KBM-7 (cell line): ENCODE data around the gene MESP2.
A peak's percentile ranks its signal among the peaks of the same experiment; 100 is the strongest.

ENCODE experiments used
- DNase-seq: peaks from one replicate; pipeline ENCODE4 v3.0.0-alpha.2; 2015
- in situ Hi-C: fragments of 300-500 bp; cut with MboI; formaldehyde crosslinking; loops from 2 replicates; pipeline ENCODE4 v1.14.3; 2020; ENCODE audit warnings: low sequenced_read_pairs, low pct_unique_long_range_greater_than_20kb, mixed read lengths

The MESP2 gene

DNA sequence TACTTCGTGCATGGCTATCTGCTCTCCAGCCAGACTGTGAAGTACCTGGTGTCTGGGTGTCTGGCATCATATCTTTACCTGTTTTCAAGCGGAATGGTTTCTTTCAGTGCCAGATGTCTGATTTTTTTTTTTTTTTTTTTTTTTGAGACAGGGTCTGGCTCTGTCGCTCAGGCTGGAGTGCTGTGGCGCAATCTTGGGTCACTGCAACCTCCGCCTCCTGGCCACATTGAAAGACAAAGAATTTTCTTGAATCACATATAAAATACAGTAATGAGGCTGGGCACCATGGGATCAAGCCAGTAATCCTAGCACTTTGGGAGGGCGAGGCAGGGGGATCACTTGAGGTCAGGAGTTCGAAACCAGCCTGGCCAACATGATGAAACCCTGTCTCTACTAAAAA, 22.3 kb upstream of the MESP2 start:
- DNase-seq = no peak
- in situ Hi-C loops = loop anchor here (25.0 kb wide), 2 partner anchors 133 to 333 kb away; partner anchors contain the start of gene AP3S2

GRCh38 chr15:89754361-89755154, 21.6 kb upstream of the MESP2 start:
- no peak for DNase-seq
- in situ Hi-C loops = loop anchor here (25.0 kb wide), 2 partner anchors 133 to 333 kb away; partner anchors contain the start of gene AP3S2

DNA sequence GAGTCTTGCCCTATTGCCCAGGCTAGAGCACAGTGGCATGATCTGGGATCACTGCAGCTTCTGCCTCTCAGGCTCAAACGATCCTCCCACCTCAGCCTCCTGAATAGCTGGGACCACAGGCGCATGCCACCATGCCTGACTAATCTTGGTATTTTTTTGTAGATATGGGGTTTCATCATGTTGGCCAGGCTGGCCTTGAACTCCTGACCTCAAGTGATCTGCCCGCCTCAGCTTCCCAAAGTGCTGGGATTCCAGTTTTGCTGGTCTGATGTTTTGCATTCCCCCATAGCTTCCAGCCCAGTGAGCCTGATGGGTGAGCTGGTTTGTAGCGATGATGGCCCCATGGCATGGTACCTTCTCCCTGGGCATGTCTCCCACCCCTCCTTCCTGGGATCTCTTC, 20.4 kb upstream of the MESP2 start:
- no peak for DNase-seq
- in situ Hi-C loops = loop anchor here (25.0 kb wide), 2 partner anchors 132 to 332 kb away; partner anchors contain the start of gene AP3S2

- DNase-seq = no peak
- in situ Hi-C loops = loop anchor here (25.0 kb wide), 2 partner anchors 130 to 330 kb away; partner anchors contain the start of gene AP3S2
Observed at GRCh38 chr15:89756897-89757296, 19.2 kb upstream of the MESP2 start.

DNA sequence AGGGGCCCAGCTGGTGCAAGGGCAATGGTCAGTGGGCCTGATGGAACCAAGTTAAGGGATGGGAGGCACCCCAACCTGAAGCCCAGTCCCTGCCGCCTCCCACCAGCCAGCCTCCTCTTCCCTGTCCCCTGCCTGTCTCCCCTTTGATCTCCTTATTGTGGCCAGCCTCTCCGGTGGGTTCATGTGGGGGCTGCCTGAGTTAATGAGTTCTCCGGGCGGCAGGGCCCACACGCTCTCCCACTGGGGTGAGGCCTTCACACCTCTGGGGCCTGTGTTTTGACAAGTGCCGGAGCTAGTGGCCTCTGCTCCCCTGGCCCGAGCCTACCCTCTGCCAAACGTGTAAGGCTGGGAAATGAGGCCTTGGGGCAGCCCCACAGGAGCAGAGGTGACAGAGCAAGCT, 17.8 kb upstream of the MESP2 start:
- in situ Hi-C loops = loop anchor here (25.0 kb wide), 2 partner anchors 129 to 329 kb away; partner anchors contain the start of gene AP3S2
- no peak for DNase-seq

DNA sequence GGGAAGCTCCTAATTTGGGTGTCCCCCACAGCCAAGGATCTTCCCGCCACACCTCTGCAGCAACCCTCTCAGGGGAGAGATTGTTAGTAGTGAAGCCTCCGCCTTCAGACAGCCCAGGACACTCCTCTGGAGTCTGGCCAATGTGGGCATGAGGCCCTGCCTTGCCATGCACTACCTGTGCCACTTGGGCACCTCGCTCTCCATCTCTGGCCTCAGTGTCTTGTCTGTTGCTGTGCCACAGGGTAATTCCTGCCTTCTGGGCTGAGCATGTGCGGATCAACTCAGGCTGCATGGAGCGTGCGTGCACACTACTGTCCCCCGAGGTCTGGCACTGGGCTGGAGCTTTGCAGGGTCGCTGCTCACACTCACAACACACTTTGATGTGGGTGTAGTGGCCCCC, 17.2 kb upstream of the MESP2 start:
- no peak for DNase-seq
- in situ Hi-C loops = loop anchor here (25.0 kb wide), 2 partner anchors 128 to 328 kb away; partner anchors contain the start of gene AP3S2

GRCh38 chr15:89759835-89760234, 16.3 kb upstream of the MESP2 start:
- no peak for DNase-seq
- in situ Hi-C loops = loop anchor here (25.0 kb wide), 2 partner anchors 127 to 327 kb away; partner anchors contain the start of gene AP3S2

DNA sequence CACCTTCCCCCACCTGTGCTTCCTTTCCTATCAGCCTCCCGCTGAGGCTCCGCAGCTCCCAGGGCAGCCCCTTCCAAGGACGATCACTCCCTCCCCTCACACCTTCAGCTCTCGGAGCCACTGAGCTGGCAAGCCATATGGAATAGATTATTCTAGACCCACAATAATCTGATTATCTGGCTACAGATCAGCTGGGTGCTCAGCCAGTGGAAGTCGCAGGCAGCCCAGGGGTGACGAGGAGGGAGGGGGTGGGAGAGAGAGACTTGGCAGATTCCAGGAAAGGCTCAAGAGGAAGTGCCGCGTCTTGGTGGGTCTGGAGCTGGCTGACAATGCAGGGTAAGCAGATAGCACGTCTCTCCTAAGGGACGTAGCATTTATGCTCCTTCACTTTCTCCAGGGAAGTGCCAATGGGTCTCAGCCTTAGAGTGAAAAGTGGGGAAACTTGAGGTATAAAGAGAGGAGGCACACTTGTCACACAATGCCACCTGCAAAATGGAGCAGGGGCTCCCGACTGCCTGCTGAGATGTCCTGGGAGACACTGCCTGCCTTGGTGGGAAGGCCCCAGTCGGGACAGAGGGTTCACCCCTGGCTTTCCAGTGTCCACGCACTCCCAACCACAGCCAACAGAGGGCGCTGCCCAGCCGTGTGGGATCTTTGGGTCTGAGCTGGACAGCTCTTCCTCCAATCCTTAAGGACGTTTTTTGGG, 15.7 kb upstream of the MESP2 start:
- DNase-seq = peak; percentile 90
- in situ Hi-C loops = loop anchor here (25.0 kb wide), 2 partner anchors 127 to 327 kb away; partner anchors contain the start of gene AP3S2

GRCh38 chr15:89761009-89761831, 14.9 kb upstream of the MESP2 start:
- no peak for DNase-seq

GRCh38 chr15:89761929-89762328, 14.2 kb upstream of the MESP2 start:
- in situ Hi-C loops = loop anchor here (25.0 kb wide), 2 partner anchors 125 to 325 kb away; partner anchors contain the start of gene AP3S2
- no peak for DNase-seq

More at GRCh38 chr15:89761009-89761831, 14.9 kb upstream of the MESP2 start:
- in situ Hi-C loops = loop anchor here (25.0 kb wide), 2 partner anchors 126 to 326 kb away; partner anchors contain the start of gene AP3S2

DNA sequence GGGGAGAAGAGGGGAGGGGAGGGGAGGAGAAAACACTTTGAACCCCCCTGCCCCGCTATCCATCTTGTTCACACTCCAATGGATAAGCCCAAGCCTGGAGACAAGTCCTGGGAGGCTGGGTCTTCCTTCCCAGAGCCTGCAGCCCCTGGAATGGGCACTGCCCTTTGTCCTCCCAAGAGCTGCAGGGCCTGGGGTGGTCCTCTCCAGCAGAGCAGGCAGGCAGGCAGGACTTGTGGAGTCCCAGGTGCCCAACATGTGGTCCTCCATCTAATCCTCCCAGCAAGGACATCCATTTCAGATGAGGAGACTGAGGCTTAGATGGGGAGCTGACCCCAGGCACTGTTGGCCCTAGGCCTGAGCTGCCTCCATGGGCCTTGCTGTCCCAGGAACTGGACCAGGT, 10.4 kb upstream of the MESP2 start:
- no peak for DNase-seq
- in situ Hi-C loops = loop anchor here (25.0 kb wide), 2 partner anchors 122 to 322 kb away; partner anchors contain the start of gene AP3S2

DNA sequence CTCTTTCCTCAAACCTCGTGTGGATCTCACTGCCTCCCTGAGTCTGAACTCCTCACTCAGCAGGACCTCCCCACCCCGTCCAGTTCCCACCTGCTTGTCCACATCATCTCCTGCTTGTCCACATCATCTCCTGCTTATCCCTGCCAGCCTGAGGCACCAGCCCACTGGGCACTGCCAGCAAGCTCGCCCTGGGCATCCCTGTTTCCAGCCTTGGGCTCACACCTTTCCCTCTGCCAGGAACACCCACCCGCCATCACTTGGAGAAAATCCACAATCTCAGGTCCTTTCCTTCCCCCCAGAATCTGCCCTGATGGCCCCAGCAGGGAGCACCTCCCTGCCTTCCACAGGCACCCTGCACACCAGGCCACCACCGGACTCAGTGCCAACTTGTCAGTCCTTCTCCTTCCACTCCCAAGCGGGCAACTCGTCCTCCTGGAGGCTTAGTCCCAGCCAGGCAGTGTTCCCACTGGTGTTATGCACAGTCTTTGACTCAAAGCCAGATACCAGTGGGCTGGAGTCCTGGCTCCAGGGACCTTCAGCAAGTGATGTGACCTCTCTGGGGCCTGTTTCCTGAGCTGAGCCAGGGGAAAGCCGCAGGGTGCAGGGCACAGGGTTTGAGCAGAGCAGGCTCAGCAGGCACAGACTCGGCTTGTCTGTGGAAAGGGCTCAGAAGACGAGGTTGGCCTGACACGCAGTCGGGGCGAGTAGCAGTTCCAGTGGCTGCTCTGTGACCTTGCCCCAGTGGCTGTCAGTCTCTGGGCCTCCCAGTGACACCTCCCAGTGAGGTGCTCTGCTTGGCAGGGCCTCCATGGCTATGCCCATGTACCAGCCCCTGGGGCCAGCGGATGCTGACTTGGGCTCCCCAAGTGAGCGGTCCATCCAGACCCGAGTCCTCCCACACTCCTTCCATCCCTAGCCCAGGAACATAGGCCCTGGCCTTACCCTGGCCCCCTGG, 9.5 kb upstream of the MESP2 start:
- in situ Hi-C loops = loop anchor here (25.0 kb wide), 2 partner anchors 121 to 321 kb away; partner anchors contain the start of gene AP3S2
- no peak for DNase-seq

GRCh38 chr15:89767411-89767915, 8.7 kb upstream of the MESP2 start:
- in situ Hi-C loops = loop anchor here (25.0 kb wide), 2 partner anchors 120 to 320 kb away; partner anchors contain the start of gene AP3S2

DNA sequence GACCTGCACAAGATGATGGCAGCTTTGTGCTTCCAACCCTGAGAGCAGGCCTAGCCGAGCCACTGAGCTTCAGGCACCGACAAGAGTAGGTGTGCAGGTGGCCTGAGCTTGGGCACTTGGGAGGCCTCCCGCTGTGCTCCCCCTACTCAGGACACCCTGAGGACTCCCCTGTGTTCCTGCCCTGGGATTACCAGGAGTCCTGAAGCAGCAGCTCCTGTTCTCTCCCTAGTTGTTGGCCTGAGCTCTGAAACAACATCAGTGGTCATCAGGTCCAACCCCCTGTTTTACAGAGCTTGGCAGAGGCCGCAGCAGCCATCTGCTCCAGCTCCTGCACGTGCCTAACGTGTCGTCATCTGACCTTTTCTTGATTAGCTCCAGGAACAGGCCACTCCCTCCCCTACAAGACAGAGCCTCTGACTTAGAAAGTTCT, 8.0 kb upstream of the MESP2 start:
- DNase-seq = no peak
- in situ Hi-C loops = loop anchor here (25.0 kb wide), 2 partner anchors 119 to 319 kb away; partner anchors contain the start of gene AP3S2

More at GRCh38 chr15:89767411-89767915, 8.7 kb upstream of the MESP2 start:
- DNase-seq = no peak

DNA sequence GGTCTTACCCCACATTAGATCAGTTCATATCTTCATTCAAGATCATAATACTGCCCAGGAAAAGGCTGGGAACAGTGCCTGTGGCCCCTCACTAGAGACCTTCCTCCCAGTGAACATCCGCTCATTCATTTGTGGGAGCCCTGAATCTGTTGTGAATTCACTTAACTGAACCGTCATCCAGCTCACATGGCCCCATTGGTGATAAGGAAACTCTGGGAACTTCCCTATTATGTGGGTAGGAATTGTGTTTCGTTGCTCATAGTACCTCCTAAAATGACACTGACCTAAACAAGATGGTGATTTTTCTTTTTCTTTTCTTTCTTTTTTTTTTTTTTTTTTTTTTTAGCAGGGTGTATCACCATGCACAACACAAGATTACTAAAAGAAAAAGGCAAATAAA, 6.8 kb upstream of the MESP2 start:
- no peak for DNase-seq
- in situ Hi-C loops = loop anchor here (25.0 kb wide), 2 partner anchors 118 to 318 kb away; partner anchors contain the start of gene AP3S2

DNA sequence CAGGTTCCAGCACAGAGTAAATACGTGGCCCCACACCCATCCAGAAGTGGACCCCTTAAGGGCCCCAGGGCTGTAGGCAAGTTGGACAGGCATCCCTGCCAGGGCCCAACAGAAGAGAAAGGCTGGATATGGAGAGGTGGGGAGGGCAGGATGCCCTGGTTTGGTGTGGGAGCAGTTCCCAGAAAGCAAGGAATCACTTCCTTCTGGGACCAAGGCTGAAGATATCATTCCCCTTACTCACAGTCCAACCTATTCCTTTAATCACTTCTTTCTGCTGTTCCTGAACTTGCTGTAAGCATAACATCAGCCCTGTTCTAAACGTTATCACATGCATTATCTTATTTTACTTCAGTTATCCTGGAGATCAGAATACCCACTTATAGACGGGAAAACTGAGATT, 6.1 kb upstream of the MESP2 start:
- in situ Hi-C loops = loop anchor here (25.0 kb wide), 2 partner anchors 117 to 317 kb away; partner anchors contain the start of gene AP3S2
- no peak for DNase-seq
